NOMO-1 treated with DMSO at 0.1 percent for 48 hours (cell line): ENCODE data around the gene F10.

Experiments
- DNase-seq: peaks from one replicate; lab custom pipeline; 2025; ENCODE audit not compliant: unreplicated experiment; lab: John Stamatoyannopoulos, UW

Gene F10

GRCh38 chr13:113115363-113116205 lies 7.0 kb upstream of the F10 start:
- DNase-seq, result no peak

- DNase-seq, result no peak
Observed at GRCh38 chr13:113116206-113116800, 6.3 kb upstream of the F10 start.

GRCh38 chr13:113116871-113117271 lies 5.7 kb upstream of the F10 start:
- DNase-seq, result no peak

GRCh38 chr13:113117335-113117872 lies 5.2 kb upstream of the F10 start:
- DNase-seq, result no peak

- no peak for DNase-seq
Observed at GRCh38 chr13:113117911-113118260, 4.7 kb upstream of the F10 start.

- DNase-seq, result no peak
Observed at GRCh38 chr13:113118261-113119021, 4.2 kb upstream of the F10 start.

GRCh38 chr13:113119166-113119821 lies 3.3 kb upstream of the F10 start:
- DNase-seq, result no peak

GRCh38 chr13:113119822-113120189 lies 2.8 kb upstream of the F10 start:
- DNase-seq, result no peak

GRCh38 chr13:113120300-113121182 lies 2.1 kb upstream of the F10 start:
- no peak for DNase-seq

GRCh38 chr13:113121183-113121927 lies 1.2 kb upstream of the F10 start:
- DNase-seq, result no peak

GRCh38 chr13:113121928-113122471 lies 599 bp upstream of the F10 start:
- no peak for DNase-seq

GRCh38 chr13:113123226-113124201 lies 915 bp downstream of the F10 start:
- no peak for DNase-seq

GRCh38 chr13:113124211-113124970 lies 1.8 kb downstream of the F10 start:
- no peak for DNase-seq

GRCh38 chr13:113125506-113126264 lies 3.1 kb downstream of the F10 start:
- DNase-seq, result no peak

- no peak for DNase-seq
Observed at GRCh38 chr13:113126265-113127150, 3.9 kb downstream of the F10 start.

GRCh38 chr13:113129480-113129879 lies 6.9 kb downstream of the F10 start:
- no peak for DNase-seq
